ENCODE results near the gene CACNA2D3. TPM values are rescaled to one million over a fixed set of nuclear protein-coding genes. Genes with fewer than 3 reads are reported as not detected.

CACNA2D3 gene
- total RNA-seq, 1 donor from 2014 or later: 0.48 TPM

- DNase-seq (ENCODE audit: low spot score): no peak
Measured at GRCh38 chr3:54519493-54519892, 397.1 kb downstream of the CACNA2D3 start.

GRCh38 chr3:54520060-54520459, 397.7 kb downstream of the CACNA2D3 start:
- DNase-seq (ENCODE audit: low spot score): no peak

- no peak for DNase-seq (ENCODE audit: low spot score)
Measured at GRCh38 chr3:54527521-54527920, 405.2 kb downstream of the CACNA2D3 start.

DNA sequence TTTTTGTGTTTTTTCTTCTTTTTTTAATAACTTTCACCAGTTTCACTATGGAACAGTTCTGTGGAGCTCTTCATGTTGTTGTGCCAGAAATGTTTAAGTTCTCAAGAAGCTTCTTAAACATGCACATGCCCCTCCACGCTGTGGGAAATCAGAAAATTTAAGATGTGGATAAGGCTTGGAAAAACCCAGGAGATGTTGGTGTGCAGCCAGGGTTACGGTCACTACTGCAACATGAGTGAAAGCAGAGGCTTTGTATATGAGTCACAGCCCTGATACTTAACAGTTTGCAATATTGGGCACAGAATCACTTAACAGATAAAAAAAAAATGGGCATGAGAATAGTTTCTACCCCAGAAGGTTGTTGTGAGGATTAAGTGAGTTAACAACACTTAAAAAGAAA, 405.6 kb downstream of the CACNA2D3 start:
- DNase-seq (ENCODE audit: low spot score): no peak

- DNase-seq (ENCODE audit: low spot score): no peak
Measured at GRCh38 chr3:54528668-54529067, 406.3 kb downstream of the CACNA2D3 start.

DNA sequence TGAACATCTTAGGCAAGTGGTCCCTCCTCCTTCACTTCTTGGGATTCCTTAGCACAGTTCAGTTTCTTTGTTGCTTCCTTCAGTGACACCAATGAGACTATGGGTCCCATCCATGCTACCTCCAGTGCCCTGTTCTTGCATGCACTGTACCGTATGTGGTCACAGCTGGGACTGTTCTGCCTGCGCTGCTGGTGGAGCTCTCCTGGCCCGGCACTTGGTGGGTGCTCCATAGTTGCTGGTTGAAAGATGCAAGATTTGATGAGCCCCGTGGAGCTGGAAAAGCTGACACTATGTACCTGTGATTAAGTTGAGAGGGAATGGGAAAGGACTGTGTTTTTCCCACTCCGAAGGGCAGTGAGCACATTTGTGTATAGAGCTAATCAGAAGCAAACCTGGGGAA, 407.7 kb downstream of the CACNA2D3 start:
- DNase-seq (ENCODE audit: low spot score): no peak

DNA sequence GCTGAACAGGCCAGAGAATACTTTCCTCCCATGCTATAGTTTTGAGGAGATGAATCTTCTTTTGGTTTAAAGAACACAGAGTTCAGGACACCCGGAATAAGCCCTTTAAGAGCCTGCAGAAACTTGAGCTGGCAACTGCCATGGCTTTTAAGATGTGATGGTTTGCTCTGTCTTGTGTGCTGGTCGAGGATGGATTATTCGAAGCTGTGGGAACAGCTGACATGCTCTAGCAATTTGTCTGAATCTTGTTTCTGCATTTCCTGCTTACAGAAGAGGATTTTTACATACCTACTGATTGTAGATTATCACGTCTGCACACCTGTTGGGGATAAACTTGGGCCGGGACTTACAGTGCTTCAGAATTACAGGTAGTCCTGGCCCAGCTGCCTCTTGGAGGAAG, 408.6 kb downstream of the CACNA2D3 start:
- DNase-seq (ENCODE audit: low spot score): no peak

DNA sequence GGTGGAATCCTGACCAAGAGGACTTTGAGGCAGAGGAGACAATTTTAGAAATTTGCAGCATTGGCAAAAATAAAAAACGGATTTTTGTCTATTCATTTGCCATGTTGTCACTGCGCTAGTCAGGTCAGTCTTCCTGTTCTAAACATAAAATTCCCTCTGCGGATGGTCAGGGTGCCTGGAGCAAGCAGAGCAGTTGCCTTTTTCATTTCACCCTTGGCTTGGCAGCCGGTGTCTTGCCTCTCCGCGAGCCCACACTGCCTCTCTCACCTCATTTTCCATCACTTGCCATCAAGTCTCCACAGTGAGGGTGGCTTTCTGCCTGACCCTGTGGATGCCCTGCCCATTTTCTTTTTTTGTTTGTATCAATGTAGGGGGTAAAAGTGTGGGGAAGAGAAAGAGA, 409.4 kb downstream of the CACNA2D3 start:
- DNase-seq (ENCODE audit: low spot score): no peak

DNA sequence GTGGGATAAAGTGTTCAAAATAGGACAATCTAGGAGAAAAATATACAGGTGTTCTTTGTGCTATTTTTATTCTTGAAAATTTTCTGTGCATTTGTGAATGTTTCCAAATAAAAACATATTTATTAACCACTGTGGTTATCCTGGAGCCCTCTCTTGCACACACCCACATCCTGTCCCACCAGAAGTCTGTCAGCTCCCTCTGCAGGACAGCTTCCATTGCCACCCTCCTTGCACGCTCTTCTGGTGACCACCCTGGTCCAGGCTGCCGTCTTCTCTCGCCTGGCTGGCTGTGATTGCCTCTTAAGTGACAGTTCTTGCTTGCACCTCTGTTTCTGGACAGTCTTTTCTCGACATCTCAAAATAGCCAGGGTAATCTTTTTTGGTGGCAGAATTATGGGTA, 411.5 kb downstream of the CACNA2D3 start:
- DNase-seq (ENCODE audit: low spot score): no peak

- no peak for DNase-seq (ENCODE audit: low spot score)
Measured at GRCh38 chr3:54535619-54536018, 413.3 kb downstream of the CACNA2D3 start.

- no peak for DNase-seq (ENCODE audit: low spot score)
Measured at GRCh38 chr3:54536450-54536849, 414.1 kb downstream of the CACNA2D3 start.

- no peak for DNase-seq (ENCODE audit: low spot score)
Measured at GRCh38 chr3:54537506-54537905, 415.2 kb downstream of the CACNA2D3 start.

DNA sequence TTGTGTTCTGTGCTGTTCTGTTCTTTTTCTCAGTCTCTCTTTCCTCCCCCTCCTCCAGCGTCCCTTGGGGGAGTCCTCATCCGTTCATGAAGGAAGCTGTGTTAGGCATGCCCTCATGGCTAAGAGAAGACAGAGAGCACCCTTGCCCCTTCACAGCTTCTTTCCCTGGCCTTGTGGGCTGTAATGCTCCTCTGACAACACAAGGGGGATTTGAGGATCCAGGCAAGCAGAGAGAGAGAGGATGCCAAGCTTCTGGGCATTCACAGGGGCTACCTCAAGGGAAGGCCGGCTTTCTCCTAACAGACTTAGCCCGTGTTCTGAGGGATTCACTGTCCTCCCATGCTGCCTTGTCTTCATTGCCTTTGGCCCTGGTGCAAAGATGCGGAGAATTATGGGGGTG, 416.0 kb downstream of the CACNA2D3 start:
- DNase-seq (ENCODE audit: low spot score): no peak

- DNase-seq (ENCODE audit: low spot score): no peak
Measured at GRCh38 chr3:54541369-54541768, 419.0 kb downstream of the CACNA2D3 start.

GRCh38 chr3:54543446-54543845, 421.1 kb downstream of the CACNA2D3 start:
- DNase-seq (ENCODE audit: low spot score): no peak

DNA sequence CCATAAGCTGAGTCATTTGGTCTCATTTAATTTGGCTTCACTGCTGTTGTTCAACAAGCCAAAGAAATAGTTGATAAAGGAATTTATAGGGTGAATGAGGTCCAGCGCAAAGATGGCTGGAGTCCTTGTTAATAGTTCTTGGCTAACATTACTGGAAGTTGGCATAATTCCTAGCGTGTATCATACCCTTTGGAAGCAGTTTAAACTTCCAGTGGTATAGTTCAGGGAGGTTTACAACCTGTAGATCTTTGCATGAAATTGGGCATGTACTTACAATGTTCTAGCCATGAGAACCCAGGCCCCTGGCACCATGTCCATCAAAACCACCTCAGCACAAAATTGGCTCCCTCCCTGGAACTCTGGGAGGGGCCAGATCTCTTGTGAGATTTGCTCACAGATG, 424.7 kb downstream of the CACNA2D3 start:
- DNase-seq (ENCODE audit: low spot score): no peak

DNA sequence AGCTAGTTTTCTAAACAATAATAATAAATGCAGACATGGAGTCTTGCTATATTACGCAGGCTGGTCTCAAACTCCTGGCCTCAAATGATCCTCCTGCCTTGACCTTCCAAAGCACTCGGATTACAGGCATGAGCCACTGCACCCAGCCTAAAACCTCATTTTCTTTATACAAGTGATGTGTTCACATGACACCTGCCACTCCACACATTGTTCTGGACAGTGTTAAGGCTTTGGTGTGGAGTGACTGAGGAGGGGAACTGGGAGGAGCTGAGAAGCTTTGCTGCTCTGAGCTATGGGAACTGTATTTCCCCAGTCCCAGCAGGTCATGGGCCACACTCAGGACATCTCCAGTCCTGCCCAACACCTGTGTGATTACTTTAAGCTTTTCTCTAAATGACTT, 425.5 kb downstream of the CACNA2D3 start:
- no peak for DNase-seq (ENCODE audit: low spot score)

GRCh38 chr3:54549607-54550220, 427.4 kb downstream of the CACNA2D3 start:
- no peak for DNase-seq (ENCODE audit: low spot score)

- no peak for DNase-seq (ENCODE audit: low spot score)
Measured at GRCh38 chr3:54550221-54550977, 428.0 kb downstream of the CACNA2D3 start.

DNA sequence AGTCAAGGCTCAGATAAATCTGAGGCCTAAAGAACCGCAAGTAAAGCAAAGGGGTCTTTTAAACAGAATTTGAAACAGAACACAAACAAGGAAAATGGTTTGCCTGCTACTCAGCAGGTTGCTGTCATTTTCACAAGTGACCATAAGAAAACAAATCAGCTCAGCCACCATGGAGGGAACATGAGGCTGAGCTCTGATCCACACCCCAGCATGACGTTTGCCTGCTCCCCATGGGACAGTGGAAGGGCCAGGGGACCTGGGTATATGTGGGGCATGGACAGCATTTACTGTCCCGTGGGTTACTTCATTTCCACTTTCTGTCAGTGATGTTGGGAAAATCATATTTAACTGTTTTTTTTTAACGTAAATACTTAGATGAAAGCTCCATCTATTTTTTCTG, 434.3 kb downstream of the CACNA2D3 start:
- no peak for DNase-seq (ENCODE audit: low spot score)

GRCh38 chr3:54557538-54558428, 435.4 kb downstream of the CACNA2D3 start:
- no peak for DNase-seq (ENCODE audit: low spot score)
